ENCODE data around the gene KRTAP1-3.
"Not testable (repeated sequence)": the region's sequence is repeated elsewhere in the genome, so short reads cannot be mapped to it uniquely, and the experiment has no call there.

DNA sequence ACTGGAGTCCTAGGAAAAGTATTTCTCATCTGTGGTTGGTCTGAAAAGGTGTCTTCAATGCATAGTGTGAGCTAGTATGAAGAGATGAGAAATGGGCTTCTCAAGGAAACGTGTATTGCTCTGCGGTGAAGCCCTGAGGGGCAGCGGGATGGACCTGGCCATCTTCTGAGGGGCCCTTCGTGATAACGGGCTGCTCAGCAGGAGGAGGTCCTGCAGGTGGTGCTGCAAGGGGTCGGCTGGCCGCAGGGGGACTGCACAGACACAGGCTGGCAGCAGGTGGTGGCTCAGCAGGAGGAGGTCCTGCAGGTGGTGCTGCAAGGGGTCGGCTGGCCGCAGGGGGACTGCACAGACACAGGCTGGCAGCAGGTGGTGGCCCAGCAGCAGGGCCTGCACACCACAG, 19.9 kb upstream of the KRTAP1-3 start:
- not testable (repeated sequence) for TF ChIP-seq CTCF, POLR2A (IDR thresholded peaks at IDR 0.05)
